ENCODE data around the gene SUN1.
"Not testable (repeated sequence)": the region's sequence is repeated elsewhere in the genome, so short reads cannot be mapped to it uniquely, and the experiment has no call there.

Gene SUN1

DNA sequence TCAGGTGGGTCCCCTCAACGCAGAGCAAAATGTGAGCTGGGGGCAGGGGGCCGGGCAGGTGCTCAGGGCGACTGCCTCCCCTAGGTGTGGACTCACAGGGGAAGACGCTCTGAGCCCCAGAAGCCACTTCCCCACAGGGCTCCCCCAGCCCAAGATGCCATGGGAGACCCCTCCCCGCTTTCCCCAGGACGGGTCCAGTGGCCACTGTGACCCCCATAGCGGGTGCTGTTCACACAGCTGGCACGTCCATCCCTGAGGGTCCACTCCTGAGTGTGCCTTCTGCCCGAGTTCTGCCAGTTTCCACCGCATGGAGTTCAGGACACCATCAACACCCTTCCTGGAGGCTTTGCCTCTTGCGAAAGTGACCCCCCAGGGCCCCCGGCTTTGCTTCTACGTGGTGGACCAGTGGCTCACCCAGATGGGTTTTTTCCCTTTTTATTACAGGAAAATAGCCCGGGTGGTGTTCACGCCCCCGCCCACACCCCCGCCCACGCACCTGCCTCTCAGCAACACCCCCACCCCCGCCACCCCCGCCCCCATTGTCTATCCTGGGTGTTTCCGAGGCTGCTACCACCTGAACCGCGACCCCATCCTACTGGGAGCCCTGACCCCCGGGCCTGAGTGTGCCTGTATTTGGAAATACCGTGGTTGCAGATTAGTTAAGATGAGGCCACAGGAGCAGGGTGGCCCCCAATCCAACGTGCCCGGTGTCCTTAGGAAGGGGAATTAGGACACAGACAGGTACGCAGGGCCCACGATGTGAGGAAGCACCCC lies 90.2 kb downstream of the SUN1 start:
- no peak for DNase-seq

DNA sequence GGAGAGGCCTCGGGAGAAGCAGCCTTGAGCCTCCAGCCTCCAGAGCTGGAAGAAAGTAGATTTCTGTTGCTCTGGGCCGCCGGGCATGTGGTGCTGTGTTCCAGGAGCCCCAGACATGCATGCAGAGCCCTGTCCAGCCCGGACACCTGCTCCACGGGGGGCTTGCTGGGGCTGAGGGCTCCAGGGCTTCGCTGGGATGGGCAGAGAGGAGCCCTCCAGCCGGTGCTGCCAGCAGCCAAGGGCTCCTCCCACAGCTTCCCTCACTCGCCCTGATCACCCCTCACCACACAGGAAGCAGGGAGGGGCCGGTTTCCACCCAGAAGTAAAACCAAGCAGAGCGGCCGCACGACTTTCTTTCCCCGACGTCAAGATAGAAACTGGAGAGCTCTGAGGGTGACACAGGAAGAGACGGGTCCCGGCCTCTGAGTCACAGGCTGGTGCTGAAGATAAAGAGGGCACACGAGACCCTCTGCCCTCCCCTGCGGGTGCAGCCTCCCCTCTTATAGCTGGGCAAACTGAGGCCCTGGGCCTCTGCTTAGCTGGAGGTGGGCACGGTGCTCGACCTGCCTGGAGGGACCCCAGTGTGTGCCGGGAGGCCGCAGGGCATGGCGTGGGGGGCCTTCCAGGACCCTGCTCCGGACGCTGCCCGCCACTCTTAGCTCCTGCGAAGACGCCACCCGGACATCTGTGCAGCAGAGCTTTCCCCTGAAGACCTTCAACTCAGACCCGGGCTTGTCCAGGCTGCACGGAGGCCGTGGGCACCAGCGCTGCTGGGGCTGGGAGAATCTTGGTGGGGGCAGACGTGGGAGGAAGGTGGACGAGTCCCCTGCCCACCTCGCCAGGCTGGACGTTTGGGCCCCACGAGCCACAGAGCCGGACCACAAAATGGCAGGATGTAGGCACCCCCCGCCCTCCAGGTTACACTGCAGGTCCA lies 91.1 kb downstream of the SUN1 start:
- DNase-seq: no peak

DNA sequence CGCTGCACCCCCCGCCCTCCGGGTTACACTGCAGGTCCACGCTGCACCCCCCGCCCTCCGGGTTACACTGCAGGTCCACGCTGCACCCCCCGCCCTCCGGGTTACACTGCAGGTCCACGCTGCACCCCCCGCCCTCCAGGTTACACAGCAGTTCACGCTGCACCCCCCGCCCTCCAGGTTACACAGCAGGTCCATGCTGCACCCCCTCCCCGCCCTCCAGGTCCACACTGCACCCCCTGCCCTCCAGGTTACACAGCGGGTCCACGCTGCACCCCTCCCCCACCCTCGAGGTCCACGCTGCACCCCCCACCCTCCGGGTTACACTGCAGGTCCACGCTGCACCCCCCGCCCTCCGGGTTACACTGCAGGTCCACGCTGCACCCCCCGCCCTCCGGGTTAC lies 91.8 kb downstream of the SUN1 start:
- DNase-seq: not testable (repeated sequence)

Measured in NCI-H1092 (cell line).